ENCODE data around the gene TEX261.

GRCh38 chr2:70937866-70938585, 56.6 kb downstream of the TEX261 start:
- TF ChIP-seq, protein P1, sequence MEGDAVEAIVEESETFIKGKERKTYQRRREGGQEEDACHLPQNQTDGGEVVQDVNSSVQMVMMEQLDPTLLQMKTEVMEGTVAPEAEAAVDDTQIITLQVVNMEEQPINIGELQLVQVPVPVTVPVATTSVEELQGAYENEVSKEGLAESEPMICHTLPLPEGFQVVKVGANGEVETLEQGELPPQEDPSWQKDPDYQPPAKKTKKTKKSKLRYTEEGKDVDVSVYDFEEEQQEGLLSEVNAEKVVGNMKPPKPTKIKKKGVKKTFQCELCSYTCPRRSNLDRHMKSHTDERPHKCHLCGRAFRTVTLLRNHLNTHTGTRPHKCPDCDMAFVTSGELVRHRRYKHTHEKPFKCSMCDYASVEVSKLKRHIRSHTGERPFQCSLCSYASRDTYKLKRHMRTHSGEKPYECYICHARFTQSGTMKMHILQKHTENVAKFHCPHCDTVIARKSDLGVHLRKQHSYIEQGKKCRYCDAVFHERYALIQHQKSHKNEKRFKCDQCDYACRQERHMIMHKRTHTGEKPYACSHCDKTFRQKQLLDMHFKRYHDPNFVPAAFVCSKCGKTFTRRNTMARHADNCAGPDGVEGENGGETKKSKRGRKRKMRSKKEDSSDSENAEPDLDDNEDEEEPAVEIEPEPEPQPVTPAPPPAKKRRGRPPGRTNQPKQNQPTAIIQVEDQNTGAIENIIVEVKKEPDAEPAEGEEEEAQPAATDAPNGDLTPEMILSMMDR (IDR thresholded peaks at IDR 0.05; ENCODE audit: insufficient read depth, low read length): no peak
- TF ChIP-seq, protein P2, sequence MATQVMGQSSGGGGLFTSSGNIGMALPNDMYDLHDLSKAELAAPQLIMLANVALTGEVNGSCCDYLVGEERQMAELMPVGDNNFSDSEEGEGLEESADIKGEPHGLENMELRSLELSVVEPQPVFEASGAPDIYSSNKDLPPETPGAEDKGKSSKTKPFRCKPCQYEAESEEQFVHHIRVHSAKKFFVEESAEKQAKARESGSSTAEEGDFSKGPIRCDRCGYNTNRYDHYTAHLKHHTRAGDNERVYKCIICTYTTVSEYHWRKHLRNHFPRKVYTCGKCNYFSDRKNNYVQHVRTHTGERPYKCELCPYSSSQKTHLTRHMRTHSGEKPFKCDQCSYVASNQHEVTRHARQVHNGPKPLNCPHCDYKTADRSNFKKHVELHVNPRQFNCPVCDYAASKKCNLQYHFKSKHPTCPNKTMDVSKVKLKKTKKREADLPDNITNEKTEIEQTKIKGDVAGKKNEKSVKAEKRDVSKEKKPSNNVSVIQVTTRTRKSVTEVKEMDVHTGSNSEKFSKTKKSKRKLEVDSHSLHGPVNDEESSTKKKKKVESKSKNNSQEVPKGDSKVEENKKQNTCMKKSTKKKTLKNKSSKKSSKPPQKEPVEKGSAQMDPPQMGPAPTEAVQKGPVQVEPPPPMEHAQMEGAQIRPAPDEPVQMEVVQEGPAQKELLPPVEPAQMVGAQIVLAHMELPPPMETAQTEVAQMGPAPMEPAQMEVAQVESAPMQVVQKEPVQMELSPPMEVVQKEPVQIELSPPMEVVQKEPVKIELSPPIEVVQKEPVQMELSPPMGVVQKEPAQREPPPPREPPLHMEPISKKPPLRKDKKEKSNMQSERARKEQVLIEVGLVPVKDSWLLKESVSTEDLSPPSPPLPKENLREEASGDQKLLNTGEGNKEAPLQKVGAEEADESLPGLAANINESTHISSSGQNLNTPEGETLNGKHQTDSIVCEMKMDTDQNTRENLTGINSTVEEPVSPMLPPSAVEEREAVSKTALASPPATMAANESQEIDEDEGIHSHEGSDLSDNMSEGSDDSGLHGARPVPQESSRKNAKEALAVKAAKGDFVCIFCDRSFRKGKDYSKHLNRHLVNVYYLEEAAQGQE (IDR thresholded peaks at IDR 0.05; ENCODE audit: insufficient replicate concordance, low read depth): no peak
- TF ChIP-seq POLR2AphosphoS5 (IDR thresholded peaks at IDR 0.05; ENCODE audit: low read depth): no peak
- TF ChIP-seq SPI1 (IDR thresholded peaks at IDR 0.05; ENCODE audit: borderline replicate concordance, low read depth): no peak
- TF ChIP-seq GABPA (IDR thresholded peaks at IDR 0.05; ENCODE audit: low read depth): no peak

All from HL-60 (cell line).